SK-N-SH treated with all-trans-retinoic acid at 6 μM for 48 hours (cell line): ENCODE data around the gene CCT2.
A peak's percentile ranks its signal among the peaks of the same experiment; 100 is the strongest.

ENCODE experiments used
- ATAC-seq: fragments of 200-7000 bp; cut with Tn5 transposase; 3 replicates; pipeline ENCODE4 v1.9.1; 2020; ENCODE audit warnings: mild to moderate bottlenecking, moderate library complexity
- ARNTL ChIP-seq: fragments of 450-650 bp; formaldehyde crosslinking; IDR thresholded peaks from 2 replicates; pipeline ENCODE4 v1.5.0; 2020; ENCODE audit warnings: low read depth, mild to moderate bottlenecking, moderate library complexity, borderline replicate concordance
- BACH2 ChIP-seq: fragments of 250-450 bp; sonication (Bioruptor Pico); IDR thresholded peaks from 2 replicates; pipeline ENCODE4 v1.9.0; 2021; ENCODE audit warnings: mild to moderate bottlenecking, borderline replicate concordance
- CREB5 ChIP-seq: fragments of 250-450 bp; sonication (Bioruptor Pico); IDR thresholded peaks from 2 replicates; pipeline ENCODE4 v1.5.1; 2020; ENCODE audit warnings: low read depth, mild to moderate bottlenecking, moderate library complexity
- CSDC2 ChIP-seq: fragments of 250-450 bp; sonication (Bioruptor Pico); IDR thresholded peaks from 2 replicates; pipeline ENCODE4 v1.5.0; 2020; ENCODE audit warnings: mild to moderate bottlenecking, moderate library complexity
- CSRNP3 ChIP-seq: fragments of 250-450 bp; sonication (Bioruptor Pico); IDR thresholded peaks from 2 replicates; pipeline ENCODE4 v1.5.1; 2021; ENCODE audit warnings: mild to moderate bottlenecking, moderate library complexity
- ESRRG ChIP-seq: fragments of 250-450 bp; sonication (Bioruptor Pico); IDR thresholded peaks from 2 replicates; pipeline ENCODE4 v1.6.1; 2021; ENCODE audit warnings: mild to moderate bottlenecking
- GLIS3 ChIP-seq: fragments of 250-450 bp; sonication (Bioruptor Pico); IDR thresholded peaks from 2 replicates; pipeline ENCODE4 v1.5.0; 2020; ENCODE audit warnings: mild to moderate bottlenecking, moderate library complexity
- ISL1 ChIP-seq: fragments of 250-450 bp; sonication (Bioruptor Pico); IDR thresholded peaks from 2 replicates; pipeline ENCODE4 v2.1.2; 2022; ENCODE audit warnings: mild to moderate bottlenecking, moderate library complexity
- OSR1 ChIP-seq: fragments of 250-450 bp; sonication (Bioruptor Pico); IDR thresholded peaks from 2 replicates; pipeline ENCODE4 v1.8.0; 2022; ENCODE audit warnings: moderate library complexity, mild to moderate bottlenecking, inconsistent platforms
- PATZ1 ChIP-seq: fragments of 250-450 bp; sonication (Bioruptor Pico); IDR thresholded peaks from 2 replicates; pipeline ENCODE4 v1.8.0; 2020; ENCODE audit warnings: mild to moderate bottlenecking, moderate library complexity, borderline replicate concordance
- POU6F1 ChIP-seq: fragments of 250-450 bp; sonication (Bioruptor Pico); IDR thresholded peaks from 2 replicates; pipeline ENCODE4 v1.8.0; 2021; ENCODE audit warnings: low read depth, mild to moderate bottlenecking, moderate library complexity, borderline replicate concordance
- PPARA ChIP-seq: fragments of 250-450 bp; sonication (Bioruptor Pico); IDR thresholded peaks from 2 replicates; pipeline ENCODE4 v1.5.0; 2020; ENCODE audit warnings: mild to moderate bottlenecking, borderline replicate concordance
- RARB ChIP-seq: fragments of 250-450 bp; sonication (Bioruptor Pico); IDR thresholded peaks from 2 replicates; pipeline ENCODE4 v1.8.0; 2021; ENCODE audit warnings: mild to moderate bottlenecking, moderate library complexity
- SNAI2 ChIP-seq: fragments of 250-450 bp; sonication (Bioruptor Pico); IDR thresholded peaks from 2 replicates; pipeline ENCODE4 v1.5.0; 2020; ENCODE audit warnings: mild to moderate bottlenecking, moderate library complexity
- TCF4 ChIP-seq: fragments of 250-450 bp; sonication (Bioruptor Pico); IDR thresholded peaks from 2 replicates; pipeline ENCODE4 v1.8.0; 2021; ENCODE audit warnings: mild to moderate bottlenecking, moderate library complexity, borderline replicate concordance
- TOX ChIP-seq: fragments of 250-450 bp; sonication (Bioruptor Pico); IDR thresholded peaks from 2 replicates; pipeline ENCODE4 v1.8.0; 2021; ENCODE audit warnings: mild to moderate bottlenecking, moderate library complexity, borderline replicate concordance
- ZC3H10 ChIP-seq: fragments of 250-450 bp; sonication (Bioruptor Pico); IDR thresholded peaks from 2 replicates; pipeline ENCODE4 v1.5.1; 2021; ENCODE audit warnings: mild to moderate bottlenecking, moderate library complexity
- ZFP30 ChIP-seq: fragments of 450-650 bp; formaldehyde crosslinking; IDR thresholded peaks from 2 replicates; pipeline ENCODE4 v1.5.0; 2022; ENCODE audit warnings: mild to moderate bottlenecking, moderate library complexity
- ZNF565 ChIP-seq: fragments of 450-650 bp; formaldehyde crosslinking; conservative IDR thresholded peaks from 2 replicates; pipeline ENCODE4 v1.5.0; 2020; ENCODE audit warnings: low read depth, mild to moderate bottlenecking, moderate library complexity
- ZNF8 ChIP-seq: fragments of 450-650 bp; formaldehyde crosslinking; IDR thresholded peaks from 2 replicates; pipeline ENCODE4 v1.5.0; 2020; ENCODE audit warnings: mild to moderate bottlenecking, moderate library complexity

CCT2 gene

GRCh38 chr12:69600804-69601203, 15.5 kb downstream of the CCT2 start (continued):
- TF ChIP-seq CSRNP3 (no peak), RARB (CRISPR knock-in tag) (no peak), ZNF8 (CRISPR knock-in tag) (no peak), GLIS3 (CRISPR knock-in tag) (no peak), ZNF565 (CRISPR knock-in tag) (no peak)
- TF ChIP-seq, all 23 proteins: peak for 0

GRCh38 chr12:69601962-69602685, 16.9 kb downstream of the CCT2 start:
- TF ChIP-seq ARNTL (no peak), CSDC2 (CRISPR knock-in tag) (no peak), CREB5 (CRISPR knock-in tag) (no peak), PPARA (CRISPR knock-in tag) (no peak), ZC3H10 (no peak), POU6F1 (CRISPR knock-in tag) (no peak), PATZ1 (CRISPR knock-in tag) (no peak), OSR1 (CRISPR knock-in tag) (no peak), SNAI2 (CRISPR knock-in tag) (no peak), ZFP30 (CRISPR knock-in tag) (no peak), ESRRG (CRISPR knock-in tag) (no peak), CSRNP3 (no peak), BACH2 (no peak), RARB (CRISPR knock-in tag) (no peak)
- ATAC-seq: no peak

- peak; percentile 17; the same call in 2 of the 3 replicates for ATAC-seq
- no peak for TF ChIP-seq TCF4 (CRISPR knock-in tag)
- TF ChIP-seq RARB (CRISPR knock-in tag): no peak
- no peak for TF ChIP-seq TOX (CRISPR knock-in tag)
- no peak for TF ChIP-seq OSR1 (CRISPR knock-in tag)
- no peak for TF ChIP-seq CSRNP3
- no peak for TF ChIP-seq ESRRG (CRISPR knock-in tag)
- TF ChIP-seq ZNF8 (CRISPR knock-in tag): no peak
- no peak for TF ChIP-seq ZFP30 (CRISPR knock-in tag)
- no peak for TF ChIP-seq BACH2
- TF ChIP-seq ISL1 (CRISPR knock-in tag): no peak
- no peak for TF ChIP-seq SNAI2 (CRISPR knock-in tag)
- TF ChIP-seq ZC3H10: no peak
Measured at GRCh38 chr12:69602954-69603353, 17.7 kb downstream of the CCT2 start.
